Stimulated activated CD4-positive, alpha-beta T cell treated with anti-CD3 and anti-CD28 coated beads, Interleukin-2, amount 100 ng/mL, for 4 hours (primary cell): Measurements from ENCODE around the gene MACO1.
"Not testable (repeated sequence)": the region's sequence is repeated elsewhere in the genome, so short reads cannot be mapped to it uniquely, and the experiment has no call there.

ENCODE experiments used
- DNase-seq: peaks from one replicate; pipeline ENCODE4 v3.0.0-alpha.2; 2020; ENCODE audit warnings: low read depth

The MACO1 gene

DNA sequence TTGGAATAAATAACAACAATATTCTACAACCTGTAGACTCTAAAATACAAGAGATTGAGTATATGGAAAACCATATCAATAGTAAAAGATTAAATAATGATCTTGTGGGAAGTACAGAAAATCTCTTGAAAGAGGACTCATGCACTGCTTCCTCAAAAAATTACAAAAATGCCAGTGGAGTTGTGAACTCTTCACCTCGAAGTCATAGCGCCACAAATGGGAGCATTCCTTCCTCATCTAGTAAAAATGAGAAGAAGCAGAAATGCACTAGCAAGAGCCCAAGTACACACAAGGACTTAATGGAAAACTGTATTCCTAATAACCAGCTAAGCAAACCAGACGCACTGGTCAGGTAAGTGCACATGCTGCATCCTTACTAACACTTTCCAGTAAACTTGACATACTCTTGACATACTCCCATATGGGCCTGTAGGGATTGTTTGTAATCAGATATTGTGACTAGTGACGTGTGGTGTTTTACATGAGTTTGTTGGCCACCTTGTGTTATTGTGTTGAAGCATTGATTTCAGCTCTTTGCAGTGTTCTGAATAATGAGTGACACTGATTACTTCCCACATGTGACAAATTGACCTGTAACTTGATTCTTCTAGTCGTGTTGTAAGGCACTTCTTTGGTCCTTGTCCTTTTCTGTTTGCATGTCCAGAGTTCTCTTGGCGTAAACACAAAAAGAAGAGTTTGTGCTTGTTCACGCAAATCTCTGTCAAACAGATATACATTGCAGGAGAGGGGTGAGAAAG lies 28.0 kb downstream of the MACO1 start:
- no peak for DNase-seq

DNA sequence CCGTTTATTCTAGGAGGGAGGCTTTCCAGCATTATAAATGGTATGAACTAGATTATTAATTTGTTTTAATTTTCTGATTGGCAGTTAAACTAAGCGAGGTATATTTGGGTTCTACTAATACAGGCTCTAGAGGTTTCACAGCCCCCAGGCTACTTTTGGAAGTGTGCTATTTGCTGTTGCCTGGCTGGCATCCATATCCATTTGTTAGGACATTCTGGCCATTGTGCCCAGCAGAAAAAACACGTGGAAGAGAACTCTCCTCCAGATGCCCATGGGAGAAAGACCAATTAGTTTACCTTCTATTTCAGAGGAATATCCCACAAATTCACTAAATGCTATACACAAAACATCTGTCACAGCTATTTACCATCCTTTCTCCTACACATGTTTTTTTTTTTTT lies 29.3 kb downstream of the MACO1 start:
- DNase-seq, result no peak

DNA sequence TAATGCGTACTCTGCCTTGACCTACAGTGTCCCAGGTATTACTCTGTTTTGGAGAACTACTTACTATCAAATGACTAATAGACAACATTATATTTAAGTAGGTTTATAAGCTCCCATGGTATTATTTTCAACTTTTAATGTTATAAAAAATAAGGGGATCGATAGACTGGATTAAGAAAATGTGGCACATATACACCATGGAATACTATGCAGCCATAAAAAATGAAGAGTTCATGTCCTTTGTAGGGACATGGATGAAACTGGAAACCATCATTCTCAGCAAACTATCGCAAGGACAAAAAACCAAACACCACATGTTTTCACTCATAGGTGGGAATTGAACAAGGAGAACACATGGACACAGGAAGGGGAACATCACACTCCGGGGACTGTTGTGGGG lies 30.1 kb downstream of the MACO1 start:
- DNase-seq, result not testable (repeated sequence)

DNA sequence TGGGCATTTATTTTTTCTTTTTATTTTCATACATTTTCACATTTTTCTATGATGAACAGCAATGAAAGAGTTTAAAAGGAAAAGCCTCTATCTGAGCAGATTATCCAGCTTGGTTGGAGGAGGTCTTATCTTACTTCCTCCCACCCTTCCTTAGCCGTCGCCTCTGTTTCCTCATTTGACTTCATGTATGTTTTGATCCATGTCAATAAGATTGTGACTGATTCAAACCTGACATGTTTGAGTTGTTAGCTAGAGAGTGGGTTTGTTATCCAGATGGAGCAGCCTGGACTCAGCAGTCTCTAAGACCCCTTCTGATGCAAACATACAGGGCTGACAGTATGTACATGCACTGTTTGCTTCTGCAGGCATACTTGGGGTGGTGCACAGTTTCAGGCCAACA lies 31.2 kb downstream of the MACO1 start:
- no peak for DNase-seq

DNA sequence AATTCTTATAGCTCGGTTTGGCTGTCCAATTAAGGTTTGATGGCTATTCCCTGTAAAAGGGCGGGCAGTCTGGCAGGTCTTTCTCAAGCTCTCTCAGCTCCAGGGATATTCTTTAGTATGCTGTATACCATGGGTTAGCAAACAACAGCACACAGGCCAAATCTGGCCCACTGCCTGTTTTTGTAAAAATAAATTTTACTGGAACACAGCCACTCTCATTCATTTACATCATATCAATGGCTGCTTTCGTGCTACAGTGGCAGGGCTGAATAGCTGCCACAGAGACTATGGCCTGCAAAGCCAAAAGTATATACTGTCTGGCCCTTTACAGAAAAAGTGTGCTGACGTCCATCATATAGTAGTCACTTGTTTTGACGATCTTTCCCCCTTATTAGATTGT lies 32.0 kb downstream of the MACO1 start:
- DNase-seq, result no peak

DNA sequence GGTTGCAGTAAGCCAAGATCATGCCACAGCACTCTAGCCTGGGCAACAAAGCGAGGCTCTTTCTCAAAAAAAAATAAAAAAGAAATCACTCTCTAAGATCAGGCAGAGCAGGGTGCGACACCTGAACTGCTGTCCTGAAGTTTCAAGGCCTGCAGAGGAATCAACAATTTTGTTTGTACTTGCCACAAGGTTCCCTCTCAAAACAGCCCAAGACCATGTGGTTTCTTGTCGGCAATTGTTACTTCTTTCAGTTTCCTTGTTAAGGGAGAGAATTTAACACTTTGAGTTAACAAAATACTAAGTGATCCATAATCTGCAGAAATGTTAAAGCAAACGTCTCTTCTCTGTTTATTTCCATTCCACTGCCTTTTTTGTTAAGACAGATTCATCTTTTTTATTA lies 36.5 kb downstream of the MACO1 start:
- no peak for DNase-seq

DNA sequence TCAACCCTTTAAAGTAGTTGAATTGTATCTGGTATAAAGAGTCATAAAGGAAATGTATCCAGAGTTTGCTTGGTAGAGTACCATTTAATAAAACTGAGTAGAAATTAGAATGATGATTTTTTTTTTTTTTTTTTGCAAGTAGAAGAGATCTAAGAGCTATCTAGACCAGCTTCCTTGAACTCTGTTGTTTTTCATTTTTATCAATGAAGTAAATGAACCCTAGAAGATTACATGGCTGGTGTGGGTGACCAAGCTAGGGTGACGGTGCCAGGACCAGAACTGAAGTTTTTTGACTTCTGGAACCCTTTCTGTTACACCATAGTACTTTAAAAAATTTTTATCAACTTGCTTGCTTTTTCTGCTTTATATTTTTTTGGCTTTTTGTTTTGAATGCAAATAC lies 36.9 kb downstream of the MACO1 start:
- DNase-seq, result no peak

DNA sequence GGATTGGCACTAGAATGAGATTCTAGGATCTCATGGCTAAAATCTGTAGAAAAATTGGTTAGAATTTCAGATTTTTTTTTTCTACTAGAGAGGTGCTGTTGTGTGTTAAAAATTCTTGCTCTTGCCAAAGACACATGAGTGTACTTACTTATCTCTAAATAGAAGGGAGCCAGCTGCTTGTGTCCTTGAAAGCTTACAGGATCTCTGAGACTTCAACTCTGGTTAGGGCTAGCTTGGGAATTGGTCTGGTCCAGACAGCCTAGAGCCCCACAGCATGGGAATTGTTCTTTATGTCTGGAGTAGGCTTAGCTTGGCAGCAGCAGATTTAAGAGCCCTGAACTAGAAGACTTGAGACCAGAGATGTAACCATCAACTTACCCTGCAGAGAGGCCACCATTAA lies 37.3 kb downstream of the MACO1 start:
- DNase-seq, result no peak

DNA sequence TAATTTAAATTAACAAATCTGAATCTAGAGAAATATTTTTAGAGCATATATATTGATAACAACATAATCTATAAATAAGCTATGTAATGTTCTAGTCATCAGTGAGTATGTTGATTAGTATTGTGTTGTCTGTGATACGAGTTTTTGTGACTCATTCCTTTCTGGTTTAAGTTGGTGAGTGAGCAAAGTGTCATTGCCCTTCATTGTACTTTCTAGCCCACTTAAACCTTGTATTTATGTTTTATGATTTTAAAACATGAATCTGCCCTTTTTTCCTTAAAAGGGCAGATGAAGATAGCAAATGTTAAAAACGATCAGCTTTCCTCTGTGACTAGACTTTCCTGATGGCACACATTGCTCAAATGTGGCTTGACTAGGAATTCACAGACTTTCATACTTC lies 38.5 kb downstream of the MACO1 start:
- DNase-seq, result no peak

DNA sequence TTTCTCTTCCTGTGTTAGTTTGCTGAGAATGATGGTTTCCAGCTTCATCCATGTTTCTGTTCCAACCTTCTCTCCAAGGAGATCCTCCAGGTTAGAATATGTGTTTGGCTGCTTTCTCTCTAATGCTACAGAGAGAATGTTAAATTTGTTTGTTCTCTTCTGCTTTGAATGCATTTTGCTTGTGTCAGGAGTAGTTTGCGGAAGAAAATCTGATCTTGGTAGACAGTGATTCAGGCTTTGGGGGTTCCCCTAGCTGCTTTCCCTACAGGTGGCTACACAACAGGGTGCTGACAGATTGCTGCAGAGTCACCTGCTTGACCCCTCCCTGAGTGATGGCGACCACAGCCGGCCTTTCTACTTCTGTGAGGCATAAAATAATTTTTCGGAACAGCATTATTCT lies 41.8 kb downstream of the MACO1 start:
- DNase-seq, result no peak

DNA sequence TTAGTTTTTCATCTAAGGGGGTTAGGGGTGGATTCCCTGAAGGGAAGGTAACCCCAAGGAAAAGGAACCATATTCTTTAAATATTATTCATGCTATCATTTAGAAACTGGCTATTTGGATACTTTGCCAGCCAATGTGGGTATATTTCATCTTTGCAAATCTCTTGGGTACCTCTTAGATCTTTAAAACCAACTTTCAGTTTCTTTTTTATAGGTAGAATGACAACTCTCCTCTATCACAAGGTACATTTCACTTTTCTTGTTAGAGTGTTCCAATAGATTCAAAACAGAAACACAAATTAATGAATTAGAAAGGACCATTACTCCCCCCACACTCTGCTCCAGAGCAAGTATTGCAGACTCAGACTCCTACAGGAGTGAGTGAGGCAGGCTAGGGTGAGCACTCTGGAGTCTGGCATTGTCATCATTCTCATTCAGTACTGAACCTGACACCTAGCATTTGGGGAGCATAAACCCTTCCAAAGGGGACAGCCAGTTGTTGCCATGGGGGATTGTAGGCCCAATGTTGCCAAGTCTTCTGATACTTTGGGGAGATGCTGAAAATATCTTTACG lies 43.0 kb downstream of the MACO1 start:
- no peak for DNase-seq

DNA sequence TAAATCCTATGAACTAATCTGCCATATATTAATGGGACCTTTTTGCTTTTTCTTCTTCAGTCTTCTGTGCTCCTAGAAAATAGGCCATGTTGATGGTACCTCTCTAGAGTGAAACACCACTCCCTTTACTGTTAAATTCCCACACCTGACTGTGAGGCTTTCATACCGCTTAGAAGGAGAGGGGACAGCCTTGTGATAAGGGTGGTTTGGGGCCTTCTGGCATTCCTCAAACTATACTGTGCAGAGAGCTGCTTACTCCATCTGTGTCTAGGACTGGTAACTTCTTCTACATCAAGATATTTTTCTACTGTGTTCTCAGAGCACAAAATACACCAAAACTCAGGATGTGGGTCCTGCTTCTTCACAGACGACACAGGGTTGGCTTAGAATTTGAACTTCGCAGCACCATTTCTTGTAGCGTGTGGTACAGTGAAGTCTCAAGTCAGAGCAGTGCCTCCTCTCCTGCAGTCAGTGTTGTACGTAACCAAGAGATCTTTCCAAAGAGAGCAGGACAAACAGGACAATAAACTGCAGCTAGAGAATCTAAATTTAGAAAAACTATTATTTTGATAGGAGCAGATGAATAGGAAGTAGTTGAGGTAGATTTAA lies 43.8 kb downstream of the MACO1 start:
- DNase-seq, result no peak

DNA sequence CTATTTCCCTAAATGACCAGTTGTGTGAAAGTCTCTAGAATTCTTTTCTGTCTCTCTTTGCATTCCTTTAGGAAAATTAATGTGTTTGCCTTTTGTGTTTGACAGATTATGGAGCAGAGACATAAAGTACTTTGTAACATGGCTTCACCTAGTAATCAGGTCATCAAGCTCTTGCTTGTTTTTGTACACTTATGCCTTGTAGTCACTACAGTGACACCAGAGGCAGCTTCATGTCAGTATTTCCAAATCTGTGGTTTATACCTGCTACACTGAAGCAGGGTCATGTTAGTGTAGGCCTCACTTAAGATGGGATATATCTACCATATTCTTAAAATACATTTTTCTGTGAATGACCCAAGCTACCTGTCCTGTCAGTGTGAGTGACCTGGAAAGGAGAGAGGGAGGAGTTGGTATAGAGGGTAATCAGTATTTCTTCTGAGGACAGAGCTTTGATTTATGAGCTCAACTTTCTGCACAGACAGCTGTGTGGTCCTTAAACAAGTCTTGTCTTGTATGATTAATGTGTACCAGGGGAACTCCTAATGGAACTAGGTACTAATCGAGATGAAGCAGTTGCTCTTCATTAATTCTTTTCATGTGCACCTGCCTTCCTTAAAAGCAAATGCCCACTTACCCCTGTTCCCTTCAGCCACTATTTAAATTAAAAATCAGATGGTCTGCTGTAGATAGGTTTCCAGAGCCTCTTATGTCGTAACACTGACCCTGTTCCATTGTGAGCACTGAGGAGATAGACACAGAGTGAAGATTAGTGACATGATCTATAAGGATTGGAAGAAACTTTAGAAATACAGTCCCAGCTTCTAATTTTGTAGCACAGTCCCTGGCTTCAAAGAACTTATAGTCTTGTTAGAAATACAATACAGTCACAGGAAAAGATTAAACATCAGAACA lies 45.7 kb downstream of the MACO1 start:
- no peak for DNase-seq

DNA sequence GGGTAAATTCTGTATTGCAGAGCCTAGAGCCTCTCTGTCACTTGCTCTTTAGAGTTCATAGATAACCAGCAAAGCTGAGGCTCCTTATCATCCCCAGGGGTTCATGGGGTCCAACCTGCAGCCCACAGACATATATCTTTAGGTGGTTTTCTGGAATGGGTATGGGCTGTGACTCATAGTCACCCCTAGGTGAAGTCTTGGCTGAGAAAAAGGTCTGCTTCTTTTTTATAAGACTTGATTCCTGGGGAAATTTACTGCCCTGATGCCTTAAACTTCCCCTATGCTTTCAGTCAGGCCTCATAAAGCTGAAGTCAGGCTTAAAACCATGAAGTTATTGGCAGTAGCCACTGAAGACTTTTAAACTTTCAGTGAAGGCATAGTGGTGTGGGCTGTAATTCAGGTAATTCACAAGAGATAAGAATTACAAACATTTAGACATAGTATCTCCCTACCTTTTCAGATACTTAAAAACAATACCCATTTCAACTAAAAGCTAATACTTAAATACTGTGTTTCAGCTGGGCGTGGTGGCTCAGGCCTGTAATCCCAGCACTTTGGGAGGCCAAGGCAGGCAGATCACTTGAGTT lies 46.8 kb downstream of the MACO1 start:
- no peak for DNase-seq

DNA sequence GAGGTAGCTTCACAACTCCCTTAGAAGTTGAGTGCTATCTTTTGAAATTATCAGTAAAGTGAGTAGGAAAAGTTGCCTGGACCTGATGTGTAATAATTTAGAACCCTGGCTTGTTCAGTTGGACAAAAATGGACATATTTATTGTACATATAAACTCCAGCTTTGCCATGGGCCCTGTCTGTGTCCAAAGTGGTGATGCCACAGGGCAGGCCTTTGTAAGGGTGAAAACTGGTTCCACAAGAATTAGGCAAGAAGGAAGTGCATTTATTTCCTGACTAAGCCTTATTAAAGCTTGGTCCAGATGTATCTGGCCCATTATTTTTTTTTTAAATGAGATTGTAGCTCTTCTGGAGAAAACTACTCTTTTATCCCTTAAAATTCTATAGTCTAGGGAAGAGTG lies 47.9 kb downstream of the MACO1 start:
- DNase-seq, result no peak

DNA sequence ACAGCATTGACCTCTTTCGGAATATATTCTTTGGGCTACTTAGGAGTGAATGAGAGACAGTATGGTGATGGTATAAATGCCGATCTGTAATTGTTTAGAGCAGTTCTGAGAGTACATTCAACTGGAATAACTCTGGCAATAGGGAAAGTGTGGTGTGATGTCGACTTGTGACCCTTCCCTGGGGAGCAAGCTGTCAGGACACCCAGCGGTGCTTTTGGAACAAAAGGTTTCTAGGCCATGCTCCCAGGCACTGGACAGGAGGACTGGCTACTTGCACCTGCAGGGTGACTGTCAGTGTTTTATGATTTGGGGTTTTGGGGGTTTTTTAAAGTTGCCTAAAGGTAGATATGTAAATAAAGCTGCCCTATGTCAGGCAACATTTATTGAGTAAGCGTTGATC lies 50.9 kb downstream of the MACO1 start:
- no peak for DNase-seq

DNA sequence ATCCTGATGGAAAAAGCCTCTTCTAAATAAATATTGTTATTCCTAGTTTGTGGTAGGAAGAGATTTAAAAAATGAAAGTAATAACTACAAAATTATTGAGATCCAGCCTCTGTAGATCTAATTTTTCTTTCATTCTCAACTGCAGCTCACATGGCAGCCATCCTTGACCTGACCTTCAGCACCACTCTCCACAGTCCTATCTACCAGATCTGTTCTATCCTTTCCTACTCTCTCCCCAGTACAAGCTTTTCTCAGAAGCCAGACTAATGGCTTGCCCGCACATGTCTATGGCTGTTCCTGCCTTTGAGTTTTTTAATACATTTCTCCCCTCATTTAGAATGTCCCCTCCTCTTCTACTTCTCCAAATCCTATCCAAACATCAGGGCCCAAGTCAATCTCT lies 51.5 kb downstream of the MACO1 start:
- DNase-seq, result no peak

DNA sequence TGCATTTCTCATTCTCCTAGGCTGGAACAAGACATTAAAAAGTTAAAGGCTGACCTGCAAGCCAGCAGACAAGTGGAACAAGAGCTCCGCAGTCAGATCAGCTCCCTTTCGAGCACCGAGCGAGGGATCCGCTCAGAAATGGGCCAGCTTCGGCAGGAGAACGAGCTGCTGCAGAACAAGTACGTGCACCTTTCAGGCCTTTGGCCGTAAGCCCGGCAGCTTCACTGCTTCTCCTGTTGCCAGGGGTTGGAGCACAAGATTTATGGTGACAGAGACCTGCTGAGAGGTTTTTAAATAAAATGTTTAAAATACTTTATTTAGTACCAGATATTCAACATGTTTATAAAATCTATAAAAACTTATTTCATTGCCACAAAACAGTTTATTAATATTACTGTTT lies 53.4 kb downstream of the MACO1 start:
- no peak for DNase-seq

DNA sequence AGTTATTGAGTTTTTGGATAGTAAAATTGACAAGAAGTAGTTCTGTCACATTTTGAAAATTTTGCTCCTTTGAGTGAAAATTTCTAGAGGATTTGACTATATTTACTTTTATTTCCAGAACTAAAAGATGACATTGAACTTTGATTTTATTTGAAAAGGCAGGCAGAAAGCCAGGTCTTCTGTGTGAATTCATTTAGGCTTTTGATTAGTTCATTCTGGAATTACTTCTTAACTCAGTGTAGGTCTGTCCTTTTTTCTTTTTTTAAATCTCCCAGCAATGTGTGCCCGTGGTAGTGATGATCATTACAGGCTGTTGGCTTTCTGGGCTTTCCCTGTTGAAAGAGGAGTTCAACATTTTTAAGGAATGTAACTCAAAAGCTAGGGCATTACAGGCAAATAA lies 53.8 kb downstream of the MACO1 start:
- DNase-seq, result no peak

DNA sequence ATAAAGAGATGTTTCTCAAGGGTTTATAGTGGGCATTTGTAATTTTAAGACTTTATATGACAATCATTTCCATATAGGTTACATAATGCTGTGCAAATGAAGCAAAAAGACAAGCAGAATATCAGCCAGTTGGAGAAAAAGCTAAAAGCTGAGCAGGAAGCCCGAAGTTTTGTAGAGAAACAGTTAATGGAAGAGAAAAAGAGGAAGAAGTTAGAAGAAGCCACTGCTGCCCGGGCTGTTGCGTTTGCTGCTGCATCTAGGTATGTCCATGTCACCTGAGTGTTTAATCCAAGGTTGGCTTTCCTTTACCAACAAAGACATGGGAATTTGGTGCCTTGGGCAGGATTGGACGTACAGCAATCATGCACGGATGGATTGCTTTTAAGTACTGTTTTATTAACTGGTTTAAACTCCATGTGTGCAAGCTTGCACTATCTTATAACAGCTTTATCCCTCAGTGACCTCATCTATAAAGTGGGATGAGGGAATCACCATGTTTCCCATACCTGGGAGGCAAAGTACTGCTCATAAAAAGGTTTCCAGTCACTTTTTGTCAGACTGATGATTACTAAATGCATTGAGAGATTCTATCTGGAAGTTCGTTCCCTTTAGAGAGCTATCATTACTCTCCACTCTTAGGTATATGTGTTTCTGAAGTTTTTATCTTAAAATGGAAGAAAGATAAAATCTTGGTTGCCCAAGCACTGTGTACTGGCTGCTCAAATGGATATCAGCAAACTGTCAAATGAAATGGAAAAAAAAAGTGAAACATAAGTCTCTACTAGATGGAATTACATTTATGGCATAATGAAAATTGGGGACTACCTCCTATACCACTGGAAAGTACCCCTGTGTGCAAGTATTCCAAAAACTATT lies 55.1 kb downstream of the MACO1 start:
- no peak for DNase-seq

DNA sequence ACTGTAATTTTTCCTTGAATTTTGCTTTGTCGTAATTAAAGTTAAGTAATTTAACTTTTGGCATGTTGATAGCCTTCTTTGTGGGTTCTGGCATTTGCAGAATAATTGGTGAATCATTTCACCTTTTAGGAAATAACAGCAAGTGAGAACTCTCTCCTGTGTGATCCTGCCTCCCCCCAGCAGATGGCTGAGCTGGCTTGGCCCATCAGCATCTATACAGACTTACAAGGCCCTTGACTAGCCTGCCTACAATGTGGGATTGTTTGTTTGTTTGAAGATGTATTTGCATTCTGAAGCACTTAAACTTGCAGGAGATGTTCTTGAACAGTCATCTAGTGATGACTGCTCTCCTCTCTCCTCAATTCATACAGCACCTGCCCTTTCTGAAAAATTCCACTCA lies 55.9 kb downstream of the MACO1 start:
- DNase-seq, result no peak
